Right atrium auricular region (tissue), 2 donors: Measurements from ENCODE around the gene BABAM2. TPM values are rescaled to one million over a fixed set of nuclear protein-coding genes. Genes with fewer than 3 reads are reported as not detected.
A peak's percentile ranks its signal among the peaks of the same experiment; 100 is the strongest.

Experiments
- DNase-seq: peaks from one replicate; pipeline ENCODE4 v3.0.0-alpha.2; 2019; ENCODE audit warnings: low spot score
- H3K27ac ChIP-seq, 2 donors: fragments of 200-600 bp; sonication (generic); 1 replicate in 1 of 2; 2 replicates in 1 of 2; pipeline ENCODE4 v1.5.1; 2016 to 2019
- H3K27me3 ChIP-seq, 2 donors: fragments of 200-600 bp; sonication (generic); one replicate each; pipeline versions ENCODE4 v1.5.1 to v1.6.0; 2017 to 2019
- H3K36me3 ChIP-seq: fragments of 200-600 bp; sonication (generic); one replicate; pipeline ENCODE4 v1.5.1; 2016
- H3K4me1 ChIP-seq, 2 donors: fragments of 200-600 bp; sonication (generic); one replicate each; pipeline versions ENCODE4 v1.5.1 to v1.6.0; 2017 to 2019
- H3K4me3 ChIP-seq, 2 donors: fragments of 200-600 bp; sonication (generic); 1 replicate in 1 of 2; 2 replicates in 1 of 2; pipeline ENCODE4 v1.5.1; 2017 to 2019; ENCODE audit warnings: mild to moderate bottlenecking in 1 of 2, moderate library complexity in 1 of 2
- H3K9me3 ChIP-seq, 2 donors: fragments of 200-600 bp; sonication (generic); one replicate each; pipeline ENCODE4 v1.5.1; 2019
- CTCF ChIP-seq, 2 donors: fragments of 200-600 bp; sonication (generic); IDR thresholded peaks; one replicate each; pipeline ENCODE4 v1.5.1; 2019; ENCODE audit warnings: antibody characterized with exemption in 2 of 2
- total RNA-seq, 2 donors: library from RNA; depleted of rRNA; stranded (reverse); fragments of >200 nt; gene quantifications; one replicate each; pipeline ENCODE4 v1.1.0, GENCODE V29; 2016

The BABAM2 gene
- total RNA-seq, 2 donors from 2014 or later, result 58.8 to 60.6 TPM

DNA sequence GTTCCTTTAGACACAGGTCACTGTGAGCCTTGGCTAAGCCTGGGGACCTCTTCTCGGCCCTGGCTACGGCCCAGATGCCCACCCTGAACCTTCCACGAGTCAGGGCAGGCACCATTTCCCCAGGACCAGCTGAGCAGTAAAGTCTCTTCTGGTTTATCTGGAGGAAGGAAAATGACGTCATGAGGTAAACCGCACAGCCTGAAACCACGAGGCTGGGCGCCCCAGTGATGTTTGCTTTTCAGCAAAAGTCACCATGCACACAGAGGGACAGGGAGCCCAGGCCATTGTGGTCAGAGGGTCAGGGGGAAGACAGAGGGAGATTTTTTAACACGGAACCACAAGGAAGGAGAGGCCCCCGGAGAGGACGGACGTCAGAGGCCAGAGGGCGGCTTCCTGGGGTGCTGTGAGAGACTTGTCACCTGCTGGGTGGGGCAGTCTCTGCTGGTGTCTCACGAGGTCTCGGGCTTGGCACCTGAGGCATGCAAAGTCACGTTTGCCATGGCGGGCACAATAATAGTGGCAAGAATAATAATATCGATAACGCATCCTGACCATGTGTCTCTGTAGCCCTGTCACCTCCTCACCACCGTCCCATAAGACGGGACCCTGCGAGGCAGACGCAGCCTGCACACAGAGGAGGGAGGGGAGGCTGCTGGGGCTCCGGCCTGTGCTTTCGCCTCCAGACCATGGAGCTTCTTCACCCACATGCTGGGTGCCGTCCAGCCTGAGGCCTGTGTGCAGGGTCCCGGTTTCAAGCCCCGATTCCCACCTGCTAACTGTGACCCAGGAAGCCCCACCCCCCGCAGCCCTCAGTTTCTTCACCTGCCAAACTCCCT, 468.9 kb downstream of the BABAM2 start:
- no peak for TF ChIP-seq CTCF (IDR thresholded peaks at IDR 0.05)
- Histone ChIP-seq H3K4me3 (no peak overlapping the region), H3K9me3 (no peaks in the 10 kb centered on the region), H3K4me1 (peaks cover 0 to 29% of the 10 kb centered on the region in 2 donors), H3K27me3 (no peaks in the 10 kb centered on the region), H3K27ac (no peak overlapping the region), H3K36me3 (no peaks in the 10 kb centered on the region)
- DNase-seq, result peak; percentile 74

- no peaks in the 10 kb centered on the region for H3K9me3 ChIP-seq
- no peak overlapping the region for H3K4me3 ChIP-seq
- H3K36me3 ChIP-seq, result no peaks in the 10 kb centered on the region
- peaks cover 0 to 26% of the 10 kb centered on the region in 2 donors for H3K4me1 ChIP-seq
- DNase-seq, result no peak
- H3K27ac ChIP-seq, result no peak overlapping the region
- TF ChIP-seq CTCF (IDR thresholded peaks at IDR 0.05), result no peak
- H3K27me3 ChIP-seq, result no peaks in the 10 kb centered on the region
Measured at GRCh38 chr2:28360058-28360717, 469.7 kb downstream of the BABAM2 start.

GRCh38 chr2:28360718-28361293, 470.3 kb downstream of the BABAM2 start:
- Histone ChIP-seq H3K4me1 (peaks cover 0 to 21% of the 10 kb centered on the region in 2 donors), H3K27me3 (no peaks in the 10 kb centered on the region), H3K9me3 (no peaks in the 10 kb centered on the region), H3K27ac (no peak overlapping the region), H3K36me3 (no peaks in the 10 kb centered on the region), H3K4me3 (no peak overlapping the region)
- TF ChIP-seq CTCF (IDR thresholded peaks at IDR 0.05), result no peak
- DNase-seq, result no peak

GRCh38 chr2:28361991-28362710, 471.6 kb downstream of the BABAM2 start:
- Histone ChIP-seq H3K4me1 (peaks cover 0 to 21% of the 10 kb centered on the region in 2 donors), H3K4me3 (no peak overlapping the region), H3K36me3 (no peaks in the 10 kb centered on the region), H3K27me3 (no peaks in the 10 kb centered on the region), H3K9me3 (no peaks in the 10 kb centered on the region), H3K27ac (no peak overlapping the region)
- no peak for DNase-seq
- no peak for TF ChIP-seq CTCF (IDR thresholded peaks at IDR 0.05)

DNA sequence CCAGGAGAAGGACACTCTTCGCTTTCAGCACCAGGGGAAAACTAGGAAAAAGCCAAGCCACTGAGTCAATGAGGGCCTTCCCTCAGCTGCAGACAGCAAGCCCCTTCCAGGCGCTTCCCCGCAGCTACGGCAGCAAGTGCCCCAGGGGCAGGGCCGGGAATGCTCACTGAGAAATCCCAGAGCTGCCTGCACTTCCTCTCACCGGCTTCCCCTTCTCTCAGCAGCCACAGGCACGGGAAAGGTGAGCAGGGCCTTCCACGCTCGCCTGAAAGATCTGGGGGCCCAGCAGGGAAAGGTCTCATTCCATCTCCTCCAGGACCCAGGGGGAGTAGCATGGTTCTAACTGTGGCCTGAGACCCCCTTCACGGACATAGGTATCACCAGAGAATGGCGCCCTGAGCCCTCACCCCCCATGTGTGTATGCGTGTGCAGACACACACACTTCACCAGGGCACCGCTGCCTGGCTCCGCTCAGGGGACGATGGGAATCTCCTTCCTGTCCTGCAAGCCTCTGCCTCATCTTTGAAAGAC, 472.5 kb downstream of the BABAM2 start:
- Histone ChIP-seq H3K27ac (no peak overlapping the region), H3K9me3 (no peaks in the 10 kb centered on the region), H3K27me3 (no peaks in the 10 kb centered on the region), H3K4me1 (peaks cover 0 to 21% of the 10 kb centered on the region in 2 donors), H3K36me3 (no peaks in the 10 kb centered on the region), H3K4me3 (no peak overlapping the region)
- DNase-seq, result no peak
- TF ChIP-seq CTCF (IDR thresholded peaks at IDR 0.05), result no peak
